GM12878 (cell line): ENCODE measurements around the gene NRAS.

Source experiments
- CREB1 ChIP-seq: IDR thresholded peaks from 2 replicates; pipeline ENCODE4 v1.6.1; 2012; ENCODE audit warnings: low read depth, mild to moderate bottlenecking, inconsistent platforms
- EP300 ChIP-seq, 2 experiments: fragments of 150-350 bp in 1 of 2; IDR thresholded peaks; 2 replicates each; pipeline ENCODE4 v1.6.1; 2011 to 2012; ENCODE audit warnings: low read depth in 2 of 2, low read length in 2 of 2, borderline replicate concordance in 1 of 2, improper control_type of control experiment in 1 of 2, inconsistent platforms in 1 of 2; ENCODE audit not compliant: control insufficient read depth in 1 of 2
- MEF2A ChIP-seq: IDR thresholded peaks from 2 replicates; pipeline ENCODE4 v1.6.1; 2011; ENCODE audit warnings: low read depth, mild to moderate bottlenecking, low read length, moderate library complexity; ENCODE audit not compliant: insufficient read depth
- POLR2A ChIP-seq: IDR thresholded peaks from 2 replicates; pipeline ENCODE4 v1.6.1; 2011; ENCODE audit warnings: low read depth, mild to moderate bottlenecking, low read length
- ZZZ3 ChIP-seq: IDR thresholded peaks from 2 replicates; pipeline ENCODE4 v1.6.1; 2011; ENCODE audit warnings: low read depth; ENCODE audit not compliant: control insufficient read depth, insufficient read length
- TF ChIP-seq, protein P1 (sequence below): IDR thresholded peaks from 2 replicates; pipeline ENCODE4 v1.6.1; 2011; ENCODE audit warnings: low read depth, mild to moderate bottlenecking, low read length, moderate library complexity, borderline replicate concordance; ENCODE audit errors: extremely low read depth
- TF ChIP-seq, protein P2 (sequence below): IDR thresholded peaks from 2 replicates; pipeline ENCODE4 v1.6.1; 2012; ENCODE audit warnings: low read depth, low read length, improper control_type of control experiment
- TF ChIP-seq, protein P3 (sequence below), 3 experiments: IDR thresholded peaks in 2 of 3; conservative IDR thresholded peaks in 1 of 3; 2 replicates each; pipeline ENCODE4 v1.5.1; 2011; ENCODE audit warnings: low read depth in 3 of 3, low read length in 3 of 3, mild to moderate bottlenecking in 3 of 3, control low read depth in 2 of 3, moderate library complexity in 2 of 3, inconsistent platforms in 1 of 3, mixed read lengths in 1 of 3; ENCODE audit not compliant: control insufficient read depth in 2 of 3, insufficient read depth in 1 of 3; ENCODE audit errors: extremely low read depth in 1 of 3
- TF ChIP-seq, protein P4 (sequence below): IDR thresholded peaks from 2 replicates; pipeline ENCODE4 v1.6.1; 2011; ENCODE audit warnings: borderline replicate concordance, low read depth, mild to moderate bottlenecking, moderate library complexity, low read length; ENCODE audit not compliant: insufficient read depth, poor library complexity, severe bottlenecking
- TF ChIP-seq, protein P5 (sequence below): IDR thresholded peaks from 2 replicates; pipeline ENCODE4 v1.6.1; 2012; ENCODE audit warnings: low read depth, low read length, improper control_type of control experiment

DNA sequence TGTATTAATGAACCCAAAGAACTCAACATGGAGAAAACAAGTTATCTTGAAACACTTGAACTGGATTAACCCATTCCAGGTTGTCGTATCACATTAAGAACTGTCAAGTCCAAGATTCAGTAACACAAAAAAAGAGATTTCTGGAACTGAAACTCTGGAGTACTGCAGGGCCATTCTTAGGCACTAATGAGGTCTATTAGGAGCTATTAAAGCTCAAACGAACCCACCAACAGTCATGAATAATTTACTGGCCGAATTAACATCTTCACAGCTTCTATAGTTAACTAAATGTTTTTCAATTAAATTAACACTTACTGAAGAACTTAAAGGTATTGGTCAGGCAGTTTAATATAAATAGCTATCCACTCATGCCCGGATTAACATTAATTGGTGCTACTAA lies 36.6 kb upstream of the NRAS start:
- TF ChIP-seq, protein P1, sequence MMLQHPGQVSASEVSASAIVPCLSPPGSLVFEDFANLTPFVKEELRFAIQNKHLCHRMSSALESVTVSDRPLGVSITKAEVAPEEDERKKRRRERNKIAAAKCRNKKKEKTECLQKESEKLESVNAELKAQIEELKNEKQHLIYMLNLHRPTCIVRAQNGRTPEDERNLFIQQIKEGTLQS, result no peak
- no peak for TF ChIP-seq EP300 (IDR thresholded peaks at IDR 0.05; ENCODE audit: borderline replicate concordance in 1 of 2, control insufficient read depth in 1 of 2, low read depth in 2 of 2, low read length in 2 of 2)
- no peak for TF ChIP-seq MEF2A
- TF ChIP-seq, protein P2, sequence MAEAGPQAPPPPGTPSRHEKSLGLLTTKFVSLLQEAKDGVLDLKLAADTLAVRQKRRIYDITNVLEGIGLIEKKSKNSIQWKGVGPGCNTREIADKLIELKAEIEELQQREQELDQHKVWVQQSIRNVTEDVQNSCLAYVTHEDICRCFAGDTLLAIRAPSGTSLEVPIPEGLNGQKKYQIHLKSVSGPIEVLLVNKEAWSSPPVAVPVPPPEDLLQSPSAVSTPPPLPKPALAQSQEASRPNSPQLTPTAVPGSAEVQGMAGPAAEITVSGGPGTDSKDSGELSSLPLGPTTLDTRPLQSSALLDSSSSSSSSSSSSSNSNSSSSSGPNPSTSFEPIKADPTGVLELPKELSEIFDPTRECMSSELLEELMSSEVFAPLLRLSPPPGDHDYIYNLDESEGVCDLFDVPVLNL, result no peak
- TF ChIP-seq, protein P3, sequence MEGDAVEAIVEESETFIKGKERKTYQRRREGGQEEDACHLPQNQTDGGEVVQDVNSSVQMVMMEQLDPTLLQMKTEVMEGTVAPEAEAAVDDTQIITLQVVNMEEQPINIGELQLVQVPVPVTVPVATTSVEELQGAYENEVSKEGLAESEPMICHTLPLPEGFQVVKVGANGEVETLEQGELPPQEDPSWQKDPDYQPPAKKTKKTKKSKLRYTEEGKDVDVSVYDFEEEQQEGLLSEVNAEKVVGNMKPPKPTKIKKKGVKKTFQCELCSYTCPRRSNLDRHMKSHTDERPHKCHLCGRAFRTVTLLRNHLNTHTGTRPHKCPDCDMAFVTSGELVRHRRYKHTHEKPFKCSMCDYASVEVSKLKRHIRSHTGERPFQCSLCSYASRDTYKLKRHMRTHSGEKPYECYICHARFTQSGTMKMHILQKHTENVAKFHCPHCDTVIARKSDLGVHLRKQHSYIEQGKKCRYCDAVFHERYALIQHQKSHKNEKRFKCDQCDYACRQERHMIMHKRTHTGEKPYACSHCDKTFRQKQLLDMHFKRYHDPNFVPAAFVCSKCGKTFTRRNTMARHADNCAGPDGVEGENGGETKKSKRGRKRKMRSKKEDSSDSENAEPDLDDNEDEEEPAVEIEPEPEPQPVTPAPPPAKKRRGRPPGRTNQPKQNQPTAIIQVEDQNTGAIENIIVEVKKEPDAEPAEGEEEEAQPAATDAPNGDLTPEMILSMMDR (IDR thresholded peaks at IDR 0.05 in 2 of 3, conservative IDR thresholded peaks at IDR 0.05 in 1 of 3; ENCODE audit: control insufficient read depth in 2 of 3, extremely low read depth in 1 of 3, insufficient read depth in 1 of 3, low read depth in 3 of 3, low read length in 3 of 3), result no peak
- TF ChIP-seq, protein P4, sequence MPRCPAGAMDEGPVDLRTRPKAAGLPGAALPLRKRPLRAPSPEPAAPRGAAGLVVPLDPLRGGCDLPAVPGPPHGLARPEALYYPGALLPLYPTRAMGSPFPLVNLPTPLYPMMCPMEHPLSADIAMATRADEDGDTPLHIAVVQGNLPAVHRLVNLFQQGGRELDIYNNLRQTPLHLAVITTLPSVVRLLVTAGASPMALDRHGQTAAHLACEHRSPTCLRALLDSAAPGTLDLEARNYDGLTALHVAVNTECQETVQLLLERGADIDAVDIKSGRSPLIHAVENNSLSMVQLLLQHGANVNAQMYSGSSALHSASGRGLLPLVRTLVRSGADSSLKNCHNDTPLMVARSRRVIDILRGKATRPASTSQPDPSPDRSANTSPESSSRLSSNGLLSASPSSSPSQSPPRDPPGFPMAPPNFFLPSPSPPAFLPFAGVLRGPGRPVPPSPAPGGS, result no peak
- TF ChIP-seq CREB1, result no peak
- TF ChIP-seq, protein P5, sequence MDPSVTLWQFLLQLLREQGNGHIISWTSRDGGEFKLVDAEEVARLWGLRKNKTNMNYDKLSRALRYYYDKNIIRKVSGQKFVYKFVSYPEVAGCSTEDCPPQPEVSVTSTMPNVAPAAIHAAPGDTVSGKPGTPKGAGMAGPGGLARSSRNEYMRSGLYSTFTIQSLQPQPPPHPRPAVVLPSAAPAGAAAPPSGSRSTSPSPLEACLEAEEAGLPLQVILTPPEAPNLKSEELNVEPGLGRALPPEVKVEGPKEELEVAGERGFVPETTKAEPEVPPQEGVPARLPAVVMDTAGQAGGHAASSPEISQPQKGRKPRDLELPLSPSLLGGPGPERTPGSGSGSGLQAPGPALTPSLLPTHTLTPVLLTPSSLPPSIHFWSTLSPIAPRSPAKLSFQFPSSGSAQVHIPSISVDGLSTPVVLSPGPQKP, result no peak
- no peak for TF ChIP-seq POLR2A
- no peak for TF ChIP-seq ZZZ3
